Body of pancreas (tissue), 4 donors: ENCODE data around the gene CD22. TPM values are rescaled to one million over a fixed set of nuclear protein-coding genes. Genes with fewer than 3 reads are reported as not detected.

Experiments
- ATAC-seq: fragments of 150-250 bp; one replicate; pipeline ENCODE4 v1.9.1; 2016
- DNase-seq, 4 donors: peaks; one replicate each; pipeline ENCODE4 v3.0.0-alpha.2; 2019
- H3K27ac ChIP-seq, 4 donors: fragments of 200-600 bp; sonication (generic); 1 replicate in 3 of 4; 2 replicates in 1 of 4; pipeline versions ENCODE4 v1.5.1 to v1.6.1; 2016 to 2019; ENCODE audit warnings: mild to moderate bottlenecking in 1 of 4, mixed read lengths in 1 of 4, moderate library complexity in 1 of 4
- H3K27me3 ChIP-seq, 2 donors: fragments of 200-600 bp; sonication (generic); one replicate each; pipeline ENCODE4 v1.6.0; 2016; ENCODE audit warnings: mild to moderate bottlenecking in 1 of 2
- H3K36me3 ChIP-seq, 2 donors: fragments of 200-600 bp; sonication (generic); replicated peaks in 1 of 2; 2 replicates each; pipeline ENCODE4 v1.5.1; 2016; ENCODE audit warnings: low read depth in 2 of 2; ENCODE audit not compliant: insufficient read depth in 1 of 2
- H3K4me1 ChIP-seq: fragments of 200-600 bp; sonication (generic); one replicate; pipeline ENCODE4 v1.6.0; 2016
- H3K4me3 ChIP-seq, 2 donors: fragments of 200-600 bp; sonication (generic); 1 replicate in 1 of 2; 2 replicates in 1 of 2; pipeline ENCODE4 v1.5.1; 2016 to 2019
- H3K9me3 ChIP-seq, 3 donors: fragments of 200-600 bp; sonication (generic); 1 replicate in 2 of 3; 2 replicates in 1 of 3; pipeline ENCODE4 v1.5.1; 2016
- CTCF ChIP-seq, 7 experiments: fragments of 450-650 bp in 4 of 7; fragments of 200-600 bp in 3 of 7; sonication (generic) in 3 of 7; IDR thresholded peaks; one replicate each; pipeline ENCODE4 v1.5.1; 2016 to 2019; ENCODE audit warnings: antibody characterized with exemption in 7 of 7
- POLR2A ChIP-seq, 3 donors: fragments of 450-650 bp; IDR thresholded peaks; one replicate each; pipeline ENCODE4 v1.6.1; 2016; ENCODE audit warnings: antibody characterized with exemption in 3 of 3, mild to moderate bottlenecking in 2 of 3
- WGBS, 2 donors: methylation state at CpG; one replicate each; pipeline ENCODE4 v1.1.5; 2017; 5-methylcytosine and 5-hydroxymethylcytosine counted together
- intact Hi-C: fragments of 100-400 bp; cut with DNase I; formaldehyde crosslinking; loops from one replicate; pipeline ENCODE4 v1.15.1; 2023
- total RNA-seq, 2 donors: library from RNA; depleted of rRNA; stranded (reverse); fragments of >200 nt; gene quantifications; one replicate each; pipeline ENCODE4 v1.1.0, GENCODE V29; 2016

CD22 gene
- total RNA-seq, 2 donors from 2014 or later: 0.52 to 3.0 TPM

GRCh38 chr19:35380450-35381124 lies 51.6 kb downstream of the CD22 start:
- no peaks in the 10 kb centered on the region for H3K27me3 ChIP-seq
- 55 to 58% methylated on average over 9 of the region's 9 CpGs for WGBS, 2 donors
- H3K36me3 ChIP-seq: no peaks in the 10 kb centered on the region
- no peaks in the 10 kb centered on the region for H3K9me3 ChIP-seq
- peak in 3 of 4 donors; percentile 25 to 49 (median 44) for DNase-seq
- no peak overlapping the region for H3K4me3 ChIP-seq
- intact Hi-C loops: no loop called here
- peaks cover 7% of the 10 kb centered on the region for H3K4me1 ChIP-seq
- no peak for TF ChIP-seq POLR2A (IDR thresholded peaks at IDR 0.05)
- no peak for TF ChIP-seq CTCF (IDR thresholded peaks at IDR 0.05)
- H3K27ac ChIP-seq: no peak overlapping the region
- ATAC-seq: peak; percentile 63

- no peak for ATAC-seq
- intact Hi-C loops: no loop called here
- no peak for TF ChIP-seq CTCF (IDR thresholded peaks at IDR 0.05)
- no peak for TF ChIP-seq POLR2A (IDR thresholded peaks at IDR 0.05)
- H3K27ac ChIP-seq: no peak overlapping the region
- WGBS, 2 donors: 86 to 89% methylated on average over 3 of the region's 3 CpGs
- H3K4me3 ChIP-seq: no peak overlapping the region
- H3K4me1 ChIP-seq: peaks cover 7% of the 10 kb centered on the region
- no peaks in the 10 kb centered on the region for H3K36me3 ChIP-seq
- no peaks in the 10 kb centered on the region for H3K27me3 ChIP-seq
- DNase-seq: no peak
- H3K9me3 ChIP-seq: no peaks in the 10 kb centered on the region
Observed at GRCh38 chr19:35381318-35381717, 52.3 kb downstream of the CD22 start.

- Histone ChIP-seq H3K4me1 (peaks cover 7% of the 10 kb centered on the region), H3K36me3 (no peaks in the 10 kb centered on the region), H3K27ac (no peak overlapping the region), H3K27me3 (no peaks in the 10 kb centered on the region), H3K4me3 (no peak overlapping the region), H3K9me3 (no peaks in the 10 kb centered on the region)
- 88 to 89% methylated on average over 6 of the region's 6 CpGs for WGBS, 2 donors
- TF ChIP-seq CTCF (IDR thresholded peaks at IDR 0.05): no peak
- TF ChIP-seq POLR2A (IDR thresholded peaks at IDR 0.05): no peak
- ATAC-seq (no peak), DNase-seq (no peak)
- intact Hi-C loops: no loop called here
Observed at GRCh38 chr19:35381926-35382325, 52.9 kb downstream of the CD22 start.

- Histone ChIP-seq H3K27ac (no peak overlapping the region), H3K4me3 (no peak overlapping the region), H3K9me3 (no peaks in the 10 kb centered on the region), H3K36me3 (no peaks in the 10 kb centered on the region), H3K4me1 (peaks cover 7% of the 10 kb centered on the region), H3K27me3 (no peaks in the 10 kb centered on the region)
- intact Hi-C loops: no loop called here
- no peak for DNase-seq
- no peak for TF ChIP-seq POLR2A (IDR thresholded peaks at IDR 0.05)
- no peak for TF ChIP-seq CTCF (IDR thresholded peaks at IDR 0.05)
- 89 to 96% methylated on average over 2 of the region's 2 CpGs for WGBS, 2 donors
- ATAC-seq: no peak
Observed at GRCh38 chr19:35383536-35383935, 54.5 kb downstream of the CD22 start.
